IMR-90 (cell line): Measurements from ENCODE around the gene TGM4. TPM values are rescaled to one million over a fixed set of nuclear protein-coding genes. Genes with fewer than 3 reads are reported as not detected.

Source experiments
- ATAC-seq: fragments of 200-7000 bp; cut with Tn5 transposase; 2 replicates; pipeline ENCODE4 v1.9.1; 2020; ENCODE audit warnings: low read depth, mild to moderate bottlenecking, moderate library complexity
- BruUV-seq: library from RNA; stranded (reverse); fragments of 400-500 nt; replicated peaks from 2 replicates; lab custom pipeline; 2021; lab: Mats Ljungman, UMichigan
- CTCF ChIA-PET: fragments of 300-600 bp; formaldehyde crosslinking; extraction: SDS; loops from one replicate; lab custom pipeline; 2021; ENCODE audit warnings: antibody characterized with exemption; lab: Yijun Ruan, JAX
- POLR2A ChIA-PET: fragments of 300-600 bp; sonication (Branson Sonifier 250); formaldehyde crosslinking; loops from one replicate; lab custom pipeline; 2022; ENCODE audit warnings: antibody characterized with exemption; ENCODE audit not compliant: unreplicated experiment; lab: Charles Lee
- DNase-seq: peaks from one replicate; pipeline ENCODE4 v3.0.0; 2013
- H2AFZ ChIP-seq: replicated peaks from 2 replicates; pipeline ENCODE3; 2013; ENCODE audit warnings: low read length, mild to moderate bottlenecking; ENCODE audit not compliant: poor library complexity
- H2AK5ac ChIP-seq: 2 replicates; pipeline ENCODE4 v1.6.1; 2013; ENCODE audit warnings: low read depth, low read length, inconsistent platforms
- H2AK9ac ChIP-seq: replicated peaks from 2 replicates; pipeline ENCODE3; 2013; ENCODE audit warnings: mild to moderate bottlenecking, low read depth, low read length, moderate library complexity; ENCODE audit not compliant: poor library complexity
- H2BK120ac ChIP-seq: 2 replicates; pipeline ENCODE4 v1.6.1; 2013; ENCODE audit warnings: low read depth, low read length, inconsistent platforms
- H2BK15ac ChIP-seq: 3 replicates; pipeline ENCODE4 v1.6.1; 2013; ENCODE audit warnings: low read depth, low read length, inconsistent platforms
- H2BK20ac ChIP-seq: 2 replicates; pipeline ENCODE4 v1.6.1; 2013; ENCODE audit warnings: low read depth, mild to moderate bottlenecking, inconsistent platforms, low read length, moderate library complexity
- H2BK5ac ChIP-seq: 2 replicates; pipeline ENCODE4 v1.6.1; 2013; ENCODE audit warnings: mild to moderate bottlenecking, low read depth, low read length, inconsistent platforms; ENCODE audit not compliant: poor library complexity, severe bottlenecking
- H3K14ac ChIP-seq: replicated peaks from 2 replicates; pipeline ENCODE4 v1.6.1; 2013; ENCODE audit warnings: low read depth, low read length, inconsistent platforms
- H3K18ac ChIP-seq: 2 replicates; pipeline ENCODE4 v1.6.1; 2013; ENCODE audit warnings: low read depth, low read length, control low read depth
- H3K23ac ChIP-seq: 2 replicates; pipeline ENCODE4 v1.6.1; 2013; ENCODE audit warnings: low read depth, low read length, inconsistent platforms
- H3K27ac ChIP-seq: 2 replicates; pipeline ENCODE4 v1.5.1; 2013; ENCODE audit warnings: mild to moderate bottlenecking, control low read depth, low read length; ENCODE audit not compliant: insufficient read depth
- H3K27me3 ChIP-seq: 2 replicates; pipeline ENCODE4 v1.6.1; 2013; ENCODE audit warnings: low read length; ENCODE audit not compliant: control insufficient read depth, insufficient read depth
- H3K36me3 ChIP-seq: 2 replicates; pipeline ENCODE4 v1.6.1; 2013; ENCODE audit warnings: low read length, mixed read lengths; ENCODE audit not compliant: control insufficient read depth, insufficient read depth
- H3K4ac ChIP-seq: 2 replicates; pipeline ENCODE4 v1.6.1; 2013; ENCODE audit warnings: low read depth, low read length, inconsistent platforms
- H3K4me1 ChIP-seq: 2 replicates; pipeline ENCODE4 v1.6.1; 2013; ENCODE audit warnings: low read length, mixed read lengths; ENCODE audit not compliant: control insufficient read depth, insufficient read depth
- H3K4me2 ChIP-seq: 2 replicates; pipeline ENCODE4 v1.6.1; 2013; ENCODE audit warnings: low read depth, mild to moderate bottlenecking, control low read depth, low read length, moderate library complexity
- H3K4me3 ChIP-seq: 2 replicates; pipeline ENCODE4 v1.5.1; 2013; ENCODE audit warnings: low read depth, mild to moderate bottlenecking, control low read depth, low read length, moderate library complexity; ENCODE audit not compliant: insufficient read depth
- H3K56ac ChIP-seq: 2 replicates; pipeline ENCODE4 v1.6.1; 2013; ENCODE audit warnings: low read length, inconsistent platforms; ENCODE audit not compliant: insufficient read depth; ENCODE audit errors: extremely low read depth
- H3K79me1 ChIP-seq, 2 experiments: 2 replicates each; pipeline ENCODE4 v1.6.1; 2013; ENCODE audit warnings: low read length in 2 of 2, inconsistent platforms in 1 of 2, low read depth in 1 of 2
- H3K9ac ChIP-seq: 2 replicates; pipeline ENCODE4 v1.6.1; 2013; ENCODE audit warnings: low read depth, low read length, control low read depth
- H3K9me1 ChIP-seq: 2 replicates; pipeline ENCODE4 v1.6.1; 2013; ENCODE audit warnings: low read length, inconsistent platforms; ENCODE audit not compliant: insufficient read depth
- H3K9me3 ChIP-seq: 2 replicates; pipeline ENCODE4 v1.6.1; 2013; ENCODE audit warnings: low read length; ENCODE audit not compliant: control insufficient read depth, insufficient read depth
- H4K20me1 ChIP-seq: 2 replicates; pipeline ENCODE4 v1.6.1; 2013; ENCODE audit warnings: low read length, inconsistent platforms; ENCODE audit not compliant: insufficient read depth
- H4K5ac ChIP-seq: 2 replicates; pipeline ENCODE4 v1.6.1; 2013; ENCODE audit warnings: mild to moderate bottlenecking, low read depth, low read length, control low read depth
- H4K8ac ChIP-seq, 2 experiments: 2 replicates each; pipeline ENCODE4 v1.6.1; 2013; ENCODE audit warnings: low read depth in 2 of 2, low read length in 2 of 2, control low read depth in 1 of 2, inconsistent platforms in 1 of 2
- H4K91ac ChIP-seq: 2 replicates; pipeline ENCODE4 v1.6.1; 2013; ENCODE audit warnings: low read depth, low read length, inconsistent platforms; ENCODE audit not compliant: insufficient read depth
- BHLHE40 ChIP-seq: fragments of 150-350 bp; IDR thresholded peaks from 2 replicates; pipeline ENCODE4 v1.6.1; 2016; ENCODE audit warnings: mild to moderate bottlenecking, low read depth, low read length
- CEBPB ChIP-seq: IDR thresholded peaks from 2 replicates; pipeline ENCODE4 v1.6.1; 2012; ENCODE audit warnings: low read depth, low read length, improper control_type of control experiment
- CHD1 ChIP-seq: IDR thresholded peaks from 2 replicates; pipeline ENCODE4 v1.6.1; 2012; ENCODE audit warnings: low read depth, low read length, improper control_type of control experiment
- CTCF ChIP-seq: conservative IDR thresholded peaks from 2 replicates; pipeline ENCODE4 v1.5.1; 2012; ENCODE audit warnings: mild to moderate bottlenecking, low read depth, low read length, improper control_type of control experiment
- ELK1 ChIP-seq: fragments of 150-350 bp; IDR thresholded peaks from 2 replicates; pipeline ENCODE4 v1.6.1; 2016; ENCODE audit warnings: low read depth, mild to moderate bottlenecking, low read length, moderate library complexity, borderline replicate concordance
- FOS ChIP-seq: fragments of 150-350 bp; IDR thresholded peaks from 2 replicates; pipeline ENCODE4 v1.6.1; 2016; ENCODE audit warnings: low read depth, low read length
- MAFK ChIP-seq: IDR thresholded peaks from 2 replicates; pipeline ENCODE4 v1.6.1; 2012; ENCODE audit warnings: low read depth, low read length, improper control_type of control experiment
- MAZ ChIP-seq: IDR thresholded peaks from 2 replicates; pipeline ENCODE4 v1.6.1; 2012; ENCODE audit warnings: low read depth, mild to moderate bottlenecking, low read length, improper control_type of control experiment, moderate library complexity, borderline replicate concordance
- MXI1 ChIP-seq: IDR thresholded peaks from 2 replicates; pipeline ENCODE4 v1.6.1; 2012; ENCODE audit warnings: low read depth, mild to moderate bottlenecking, low read length, moderate library complexity, borderline replicate concordance
- NFE2L2 ChIP-seq: fragments of 150-350 bp; IDR thresholded peaks from 2 replicates; pipeline ENCODE4 v1.6.1; 2016; ENCODE audit warnings: low read depth, mild to moderate bottlenecking, low read length
- POLR2A ChIP-seq: IDR thresholded peaks from 2 replicates; pipeline ENCODE4 v1.6.1; 2012; ENCODE audit warnings: mild to moderate bottlenecking, low read depth, low read length
- RAD21 ChIP-seq: IDR thresholded peaks from 2 replicates; pipeline ENCODE4 v1.6.1; 2012; ENCODE audit warnings: low read length, improper control_type of control experiment
- RCOR1 ChIP-seq: IDR thresholded peaks from 2 replicates; pipeline ENCODE4 v1.6.1; 2012; ENCODE audit warnings: mild to moderate bottlenecking, low read length, improper control_type of control experiment; ENCODE audit not compliant: insufficient replicate concordance
- RFX5 ChIP-seq: IDR thresholded peaks from 2 replicates; pipeline ENCODE4 v1.8.0; 2012; ENCODE audit warnings: low read depth, mild to moderate bottlenecking, low read length, moderate library complexity
- SMC3 ChIP-seq: fragments of 150-350 bp; IDR thresholded peaks from 2 replicates; pipeline ENCODE4 v1.6.1; 2016; ENCODE audit warnings: low read depth, mild to moderate bottlenecking, antibody characterized with exemption, low read length, moderate library complexity
- WGBS, 2 experiments: methylation state at CpG; one replicate each; pipeline versions ENCODE4 v1.1.5 to v1.1.7; 2013; ENCODE audit warnings: missing lambda C conversion rate in 2 of 2; ENCODE audit not compliant: insufficient read length in 1 of 2; ENCODE audit errors: extremely low coverage in 2 of 2; 5-methylcytosine and 5-hydroxymethylcytosine counted together
- dilution Hi-C: fragments of 300-500 bp; cut with HindIII; formaldehyde crosslinking; loops from one replicate; pipeline ENCODE4 v1.14.3; 2018; ENCODE audit warnings: low sequenced_read_pairs; ENCODE audit not compliant: unreplicated experiment
- in situ Hi-C: fragments of 300-500 bp; cut with MboI; formaldehyde crosslinking; loops from 3 replicates; pipeline ENCODE4 v1.14.3; 2019; ENCODE audit warnings: low sequenced_read_pairs, inconsistent platforms, mixed read lengths
- intact Hi-C: fragments of 100-400 bp; cut with micrococcal nuclease; formaldehyde crosslinking; loops from 2 replicates; pipeline ENCODE4 v1.10.0; 2022
- polyA plus RNA-seq, 3 experiments: library from polyadenylated mRNA; depleted of rRNA; stranded (reverse); fragments of >200 nt; gene quantifications; 2 replicates each; pipeline ENCODE4 v1.2.3, GENCODE V29; 2012; ENCODE audit warnings: low replicate concordance in 1 of 3
- total RNA-seq: library from RNA; depleted of rRNA; stranded (reverse); fragments of >200 nt; gene quantifications from 2 replicates; pipeline ENCODE4 v1.2.3, GENCODE V29; 2012
- TF ChIP-seq, protein P1 (sequence below): fragments of 150-350 bp; IDR thresholded peaks from 2 replicates; pipeline ENCODE4 v1.6.1; 2017; ENCODE audit warnings: mild to moderate bottlenecking, antibody characterized with exemption, low read length, low read depth

Gene TGM4
- total and polyA plus RNA-seq, 2 of the 4 experiments (the other 2 are of a cell fraction), result under 0.01 to 0.10 TPM

DNA sequence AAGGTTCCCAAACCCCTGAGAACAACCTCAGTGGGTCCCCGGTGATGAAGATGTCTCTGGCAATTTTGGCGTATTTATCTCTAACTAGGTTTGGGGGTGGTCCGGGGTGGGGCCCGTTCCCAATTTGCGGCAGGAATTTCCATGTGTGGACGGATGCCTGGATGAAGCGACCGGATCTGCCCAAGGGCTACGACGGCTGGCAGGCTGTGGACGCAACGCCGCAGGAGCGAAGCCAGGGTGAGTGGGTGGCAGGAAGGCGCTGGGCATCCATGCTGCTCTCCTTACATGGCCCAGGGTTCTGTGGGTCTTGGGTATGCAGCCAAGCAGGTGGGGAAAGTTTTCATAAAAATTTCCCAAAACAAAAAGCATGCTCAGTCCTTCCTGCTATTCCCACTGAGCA is 29.3 kb downstream of the TGM4 start:
- H3K27ac ChIP-seq, result no peak overlapping the region
- in situ Hi-C loops, result loop anchor here (10.0 kb wide), 1 partner anchor 369 kb away; no protein-coding TSS in a partner anchor
- CTCF ChIA-PET, result interaction anchor here (1.2 kb wide), 1 partner anchor 10 kb away, joined by 3 read pairs; no protein-coding TSS in a partner anchor

More for the DNA sequence above, 29.3 kb downstream of the TGM4 start:
- Histone ChIP-seq H2BK20ac (no peak overlapping the region), H3K18ac (no peak overlapping the region), H2BK5ac (no peak overlapping the region), H3K4me3 (no peak overlapping the region), H3K36me3 (no peaks in the 10 kb centered on the region), H2AK5ac (no peak overlapping the region), H4K20me1 (no peaks in the 10 kb centered on the region), H3K27me3 (peaks cover 11% of the 10 kb centered on the region), H3K9ac (no peak overlapping the region), H3K4me2 (no peak overlapping the region), H3K56ac (no peak overlapping the region), H4K8ac (no peak overlapping the region), H4K91ac (no peak overlapping the region), H3K9me3 (no peaks in the 10 kb centered on the region), H2AK9ac (no peak overlapping the region), H3K4me1 (no peaks in the 10 kb centered on the region), H4K5ac (no peak overlapping the region), H3K9me1 (no peaks in the 10 kb centered on the region), H3K79me1 (no peaks in the 10 kb centered on the region), H2BK120ac (no peak overlapping the region), H3K14ac (no peak overlapping the region), H3K4ac (no peak overlapping the region), H3K23ac (no peak overlapping the region), H2AFZ (no peak overlapping the region), H2BK15ac (no peak overlapping the region)
- WGBS, 2 experiments, result 40% methylated on average over 1 of the region's 15 CpGs; no CpG with 5 or more reads in 1 of the 2 experiments
- POLR2A ChIA-PET, result no interaction called here
- no peak for TF ChIP-seq MXI1
- TF ChIP-seq RAD21, result no peak
- TF ChIP-seq ELK1, result no peak
- TF ChIP-seq MAZ, result no peak
- TF ChIP-seq BHLHE40, result no peak
- no peak for TF ChIP-seq SMC3
- TF ChIP-seq CTCF, result no peak
- no peak for TF ChIP-seq RCOR1
- no peak for TF ChIP-seq CEBPB
- TF ChIP-seq MAFK, result no peak
- TF ChIP-seq, protein P1, sequence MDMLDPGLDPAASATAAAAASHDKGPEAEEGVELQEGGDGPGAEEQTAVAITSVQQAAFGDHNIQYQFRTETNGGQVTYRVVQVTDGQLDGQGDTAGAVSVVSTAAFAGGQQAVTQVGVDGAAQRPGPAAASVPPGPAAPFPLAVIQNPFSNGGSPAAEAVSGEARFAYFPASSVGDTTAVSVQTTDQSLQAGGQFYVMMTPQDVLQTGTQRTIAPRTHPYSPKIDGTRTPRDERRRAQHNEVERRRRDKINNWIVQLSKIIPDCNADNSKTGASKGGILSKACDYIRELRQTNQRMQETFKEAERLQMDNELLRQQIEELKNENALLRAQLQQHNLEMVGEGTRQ, result no peak
- no peak for TF ChIP-seq CHD1
- TF ChIP-seq RFX5, result no peak
- no peak for TF ChIP-seq POLR2A
- no peak for TF ChIP-seq FOS
- TF ChIP-seq NFE2L2, result no peak
- BruUV-seq, result no TSS peak
- ATAC-seq (no peak), DNase-seq (no peak)
- dilution Hi-C loops (no loop called here), intact Hi-C loops (no loop called here)
